ENCODE data around the gene KLK2.

DNA sequence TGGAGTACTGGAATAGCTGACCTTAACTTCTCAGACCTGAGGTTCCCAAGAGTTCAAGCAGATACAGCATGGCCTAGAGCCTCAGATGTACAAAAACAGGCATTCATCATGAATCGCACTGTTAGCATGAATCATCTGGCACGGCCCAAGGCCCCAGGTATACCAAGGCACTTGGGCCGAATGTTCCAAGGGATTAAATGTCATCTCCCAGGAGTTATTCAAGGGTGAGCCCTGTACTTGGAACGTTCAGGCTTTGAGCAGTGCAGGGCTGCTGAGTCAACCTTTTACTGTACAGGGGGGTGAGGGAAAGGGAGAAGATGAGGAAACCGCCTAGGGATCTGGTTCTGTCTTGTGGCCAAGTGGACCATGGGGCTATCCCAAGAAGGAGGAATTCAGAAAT lies 12.2 kb upstream of the KLK2 start:
- TF ChIP-seq POLR2A (IDR thresholded peaks at IDR 0.05; ENCODE audit: low read length) (no peak), GATA1 (IDR thresholded peaks at IDR 0.05; ENCODE audit: low read depth, low read length) (no peak)
